ENCODE measurements around the gene HOXC11. TPM values are rescaled to one million over a fixed set of nuclear protein-coding genes. Genes with fewer than 3 reads are reported as not detected.

HOXC11 gene
- total RNA-seq, 1 experiment from 2014 or later, result 5.7 TPM

- peak; percentile 73 for DNase-seq (ENCODE audit: low spot score)
- Histone ChIP-seq H3K9me3 (ENCODE audit: low read depth, low read length, poor library complexity, severe bottlenecking) (peaks cover 6% of the 10 kb centered on the region), H3K4me1 (ENCODE audit: insufficient read depth, low read length, poor library complexity, severe bottlenecking) (peaks cover 44% of the 10 kb centered on the region), H3K27me3 (replicated peaks; ENCODE audit: insufficient read depth, low read depth, low read length, poor library complexity) (no peaks in the 10 kb centered on the region), H3K4me3 (ENCODE audit: low read depth, low read length, poor library complexity, severe bottlenecking) (peak overlapping the region; percentile 10), H3K27ac (ENCODE audit: low read depth, low read length, poor library complexity, severe bottlenecking) (peak overlapping the region; percentile 71), H3K36me3 (ENCODE audit: insufficient read depth, low read length, poor library complexity, severe bottlenecking) (no peaks in the 10 kb centered on the region)
- BruUV-seq (replicated peaks), result no TSS peak
- ChIA-PET CTCF (no interaction called here), POLR2A (ENCODE audit: low non-redundant PET) (no interaction called here)
- TF ChIP-seq CTCF (conservative IDR thresholded peaks at IDR 0.05; ENCODE audit: low read depth, low read length), result no peak
- intact Hi-C loops (cut with micrococcal nuclease; ENCODE audit: unreplicated experiment), result no loop called here
These were observed 5.8 kb downstream of the HOXC11 start for GRCh38 chr12:53978477-53979356.

- Histone ChIP-seq H3K36me3 (ENCODE audit: insufficient read depth, low read length, poor library complexity, severe bottlenecking) (no peaks in the 10 kb centered on the region), H3K9me3 (ENCODE audit: low read depth, low read length, poor library complexity, severe bottlenecking) (peaks cover 6% of the 10 kb centered on the region), H3K4me3 (ENCODE audit: low read depth, low read length, poor library complexity, severe bottlenecking) (no peak overlapping the region), H3K4me1 (ENCODE audit: insufficient read depth, low read length, poor library complexity, severe bottlenecking) (peaks cover 45% of the 10 kb centered on the region), H3K27me3 (replicated peaks; ENCODE audit: insufficient read depth, low read depth, low read length, poor library complexity) (no peaks in the 10 kb centered on the region), H3K27ac (ENCODE audit: low read depth, low read length, poor library complexity, severe bottlenecking) (peak overlapping the region; percentile 32)
- intact Hi-C loops (cut with micrococcal nuclease; ENCODE audit: unreplicated experiment), result loop anchor here (5.0 to 10.0 kb wide), 3 partner anchors 213 to 395 kb away; no protein-coding TSS in a partner anchor
- ChIA-PET POLR2A (ENCODE audit: low non-redundant PET) (no interaction called here), CTCF (interaction anchor here (1.0 kb wide), 1 partner anchor 221 kb away, joined by 4 read pairs; no protein-coding TSS in a partner anchor)
- TF ChIP-seq CTCF (conservative IDR thresholded peaks at IDR 0.05; ENCODE audit: low read depth, low read length) (no peak), EZH2 (IDR thresholded peaks at IDR 0.05; ENCODE audit: borderline replicate concordance, low read depth, low read length, poor library complexity, severe bottlenecking) (no peak)
- no peak for DNase-seq (ENCODE audit: low spot score)
- BruUV-seq (replicated peaks), result no TSS peak
These were observed 7.3 kb downstream of the HOXC11 start for GRCh38 chr12:53980104-53980801.

GRCh38 chr12:53980802-53981496 is 8.0 kb downstream of the HOXC11 start:
- H3K4me1 ChIP-seq (ENCODE audit: insufficient read depth, low read length, poor library complexity, severe bottlenecking), result peaks cover 41% of the 10 kb centered on the region
- H3K9me3 ChIP-seq (ENCODE audit: low read depth, low read length, poor library complexity, severe bottlenecking), result peaks cover 2% of the 10 kb centered on the region
- intact Hi-C loops (cut with micrococcal nuclease; ENCODE audit: unreplicated experiment), result loop anchor here (5.0 to 10.0 kb wide), 3 partner anchors 214 to 394 kb away; no protein-coding TSS in a partner anchor
- H3K27me3 ChIP-seq (replicated peaks; ENCODE audit: insufficient read depth, low read depth, low read length, poor library complexity), result no peaks in the 10 kb centered on the region
- no peak overlapping the region for H3K4me3 ChIP-seq (ENCODE audit: low read depth, low read length, poor library complexity, severe bottlenecking)
- H3K36me3 ChIP-seq (ENCODE audit: insufficient read depth, low read length, poor library complexity, severe bottlenecking), result no peaks in the 10 kb centered on the region
- H3K27ac ChIP-seq (ENCODE audit: low read depth, low read length, poor library complexity, severe bottlenecking), result peak overlapping the region; percentile 53
- TF ChIP-seq EZH2 (IDR thresholded peaks at IDR 0.05; ENCODE audit: borderline replicate concordance, low read depth, low read length, poor library complexity, severe bottlenecking) (no peak), CTCF (conservative IDR thresholded peaks at IDR 0.05; ENCODE audit: low read depth, low read length) (no peak)
- DNase-seq (ENCODE audit: low spot score), result no peak
- POLR2A ChIA-PET (ENCODE audit: low non-redundant PET), result no interaction called here
- CTCF ChIA-PET, result interaction anchor here (1.0 kb wide), 1 partner anchor 220 kb away, joined by 4 read pairs; no protein-coding TSS in a partner anchor
- BruUV-seq (replicated peaks), result no TSS peak
